NCI-H82 treated with DMSO at 0.1 percent for 48 hours (cell line): ENCODE results near the gene BRD1.

Source experiments
- DNase-seq: peaks from one replicate; lab custom pipeline; 2025; ENCODE audit not compliant: unreplicated experiment; lab: John Stamatoyannopoulos, UW

BRD1 gene

GRCh38 chr22:49827853-49828598 is at the start of gene BRD1:
TSS of gene BRD1 (minus strand) at chr22:49827873. CDS start at chr22:49824317, 3,556 bp downstream.
- no peak for DNase-seq

GRCh38 chr22:49873228-49873940 is 45.7 kb upstream of the BRD1 start:
- DNase-seq: no peak

GRCh38 chr22:49872347-49872746 is 44.7 kb upstream of the BRD1 start:
- DNase-seq: no peak

GRCh38 chr22:49871482-49871881 is 43.8 kb upstream of the BRD1 start:
- DNase-seq: no peak

GRCh38 chr22:49869845-49870712 is 42.4 kb upstream of the BRD1 start:
- no peak for DNase-seq

- DNase-seq: no peak
These were observed 41.6 kb upstream of the BRD1 start for GRCh38 chr22:49869086-49869830.

- DNase-seq: no peak
These were observed 39.9 kb upstream of the BRD1 start for GRCh38 chr22:49867303-49868265.

- DNase-seq: no peak
These were observed 39.0 kb upstream of the BRD1 start for GRCh38 chr22:49866646-49867045.

- no peak for DNase-seq
These were observed 38.5 kb upstream of the BRD1 start for GRCh38 chr22:49866134-49866533.

GRCh38 chr22:49865156-49865555 is 37.5 kb upstream of the BRD1 start:
- DNase-seq: no peak

- no peak for DNase-seq
These were observed 36.3 kb upstream of the BRD1 start for GRCh38 chr22:49863931-49864330.

GRCh38 chr22:49862496-49862776 is 34.8 kb upstream of the BRD1 start:
- no peak for DNase-seq

- no peak for DNase-seq
These were observed 34.2 kb upstream of the BRD1 start for GRCh38 chr22:49861642-49862495.

GRCh38 chr22:49858827-49859226 is 31.2 kb upstream of the BRD1 start:
- no peak for DNase-seq

GRCh38 chr22:49856766-49857618 is 29.3 kb upstream of the BRD1 start:
- DNase-seq: no peak

GRCh38 chr22:49856343-49856742 is 28.7 kb upstream of the BRD1 start:
- no peak for DNase-seq

- DNase-seq: no peak
These were observed 27.7 kb upstream of the BRD1 start for GRCh38 chr22:49855251-49855911.
